GM19468 (cell line): ENCODE data around the gene LSM4.

Experiments used
- ATAC-seq: cut with Tn5 transposase; IDR thresholded peaks from one replicate; pipeline ENCODE4 v1.9.1; 2021; ENCODE audit warnings: mild to moderate bottlenecking, moderate library complexity, moderate number of reproducible peaks; ENCODE audit not compliant: unreplicated experiment; ENCODE audit errors: extremely low read depth

Gene LSM4

GRCh38 chr19:18262144-18262543, 60.7 kb downstream of the LSM4 start:
- no peak for ATAC-seq

- ATAC-seq = no peak
Measured at GRCh38 chr19:18261474-18261873, 61.4 kb downstream of the LSM4 start.

- ATAC-seq = no peak
Measured at GRCh38 chr19:18259893-18260292, 63.0 kb downstream of the LSM4 start.

- ATAC-seq = no peak
Measured at GRCh38 chr19:18257503-18258470, 65.1 kb downstream of the LSM4 start.
